ENCODE data around the gene MEGF10. TPM values are rescaled to one million over a fixed set of nuclear protein-coding genes. Genes with fewer than 3 reads are reported as not detected.

MEGF10 gene
- total RNA-seq, 4 donors from 2014 or later: 1.1 to 3.4 (median 2.9) TPM

- H3K9me3 ChIP-seq: no peaks in the 10 kb centered on the region
- DNase-seq (ENCODE audit: low spot score in 2 of 2): no peak
- H3K27ac ChIP-seq: no peak overlapping the region
- H3K36me3 ChIP-seq: no peaks in the 10 kb centered on the region
- no peak overlapping the region for H3K4me3 ChIP-seq
- TF ChIP-seq POLR2A (IDR thresholded peaks at IDR 0.05): no peak
- TF ChIP-seq POLR2AphosphoS5 (IDR thresholded peaks at IDR 0.05): no peak
- TF ChIP-seq EP300 (IDR thresholded peaks at IDR 0.05): no peak
- no peak for TF ChIP-seq CTCF (IDR thresholded peaks at IDR 0.05)
- H3K4me1 ChIP-seq: no peaks in the 10 kb centered on the region
- H3K27me3 ChIP-seq: no peaks in the 10 kb centered on the region
Measured at GRCh38 chr5:127430627-127431026, 140.0 kb downstream of the MEGF10 start.

GRCh38 chr5:127431977-127432585 lies 141.5 kb downstream of the MEGF10 start:
- H3K9me3 ChIP-seq: no peaks in the 10 kb centered on the region
- WGBS: 59% methylated on average over 7 of the region's 7 CpGs
- H3K36me3 ChIP-seq: no peaks in the 10 kb centered on the region
- no peak for TF ChIP-seq CTCF (IDR thresholded peaks at IDR 0.05)
- no peak for TF ChIP-seq POLR2A (IDR thresholded peaks at IDR 0.05)
- no peak for TF ChIP-seq POLR2AphosphoS5 (IDR thresholded peaks at IDR 0.05)
- no peak for TF ChIP-seq EP300 (IDR thresholded peaks at IDR 0.05)
- no peak overlapping the region for H3K4me3 ChIP-seq
- no peaks in the 10 kb centered on the region for H3K4me1 ChIP-seq
- H3K27me3 ChIP-seq: no peaks in the 10 kb centered on the region
- DNase-seq (ENCODE audit: low spot score in 2 of 2): no peak
- no peak overlapping the region for H3K27ac ChIP-seq

GRCh38 chr5:127433526-127433925 lies 142.9 kb downstream of the MEGF10 start:
- Histone ChIP-seq H3K36me3 (no peaks in the 10 kb centered on the region), H3K9me3 (no peaks in the 10 kb centered on the region), H3K27ac (no peak overlapping the region), H3K27me3 (no peaks in the 10 kb centered on the region), H3K4me1 (no peaks in the 10 kb centered on the region), H3K4me3 (no peak overlapping the region)
- no peak for DNase-seq (ENCODE audit: low spot score in 2 of 2)
- TF ChIP-seq POLR2AphosphoS5 (IDR thresholded peaks at IDR 0.05) (no peak), EP300 (IDR thresholded peaks at IDR 0.05) (no peak), POLR2A (IDR thresholded peaks at IDR 0.05) (no peak), CTCF (IDR thresholded peaks at IDR 0.05) (no peak)
- 66% methylated on average over 2 of the region's 2 CpGs for WGBS

GRCh38 chr5:127434588-127434987 lies 144.0 kb downstream of the MEGF10 start:
- H3K4me1 ChIP-seq: no peaks in the 10 kb centered on the region
- no peak for DNase-seq (ENCODE audit: low spot score in 2 of 2)
- no peaks in the 10 kb centered on the region for H3K36me3 ChIP-seq
- H3K9me3 ChIP-seq: no peaks in the 10 kb centered on the region
- WGBS: 94% methylated on average over 12 of the region's 12 CpGs
- no peak overlapping the region for H3K4me3 ChIP-seq
- TF ChIP-seq POLR2A (IDR thresholded peaks at IDR 0.05) (no peak), POLR2AphosphoS5 (IDR thresholded peaks at IDR 0.05) (no peak)
- H3K27me3 ChIP-seq: no peaks in the 10 kb centered on the region
- no peak overlapping the region for H3K27ac ChIP-seq

- WGBS: 90% methylated on average over 2 of the region's 2 CpGs
- Histone ChIP-seq H3K4me3 (no peak overlapping the region), H3K27me3 (no peaks in the 10 kb centered on the region), H3K27ac (no peak overlapping the region), H3K4me1 (no peaks in the 10 kb centered on the region), H3K36me3 (no peaks in the 10 kb centered on the region), H3K9me3 (no peaks in the 10 kb centered on the region)
- TF ChIP-seq POLR2AphosphoS5 (IDR thresholded peaks at IDR 0.05) (no peak), POLR2A (IDR thresholded peaks at IDR 0.05) (no peak), CTCF (IDR thresholded peaks at IDR 0.05) (no peak), EP300 (IDR thresholded peaks at IDR 0.05) (no peak)
- no peak for DNase-seq (ENCODE audit: low spot score in 2 of 2)
Measured at GRCh38 chr5:127435821-127436220, 145.2 kb downstream of the MEGF10 start.

- H3K36me3 ChIP-seq: no peaks in the 10 kb centered on the region
- DNase-seq (ENCODE audit: low spot score in 2 of 2): no peak
- no peak for TF ChIP-seq POLR2A (IDR thresholded peaks at IDR 0.05)
- TF ChIP-seq CTCF (IDR thresholded peaks at IDR 0.05): no peak
- no peak for TF ChIP-seq EP300 (IDR thresholded peaks at IDR 0.05)
- TF ChIP-seq POLR2AphosphoS5 (IDR thresholded peaks at IDR 0.05): no peak
- no peak overlapping the region for H3K4me3 ChIP-seq
- WGBS: 78% methylated on average over 4 of the region's 4 CpGs
- no peaks in the 10 kb centered on the region for H3K4me1 ChIP-seq
- no peaks in the 10 kb centered on the region for H3K27me3 ChIP-seq
- no peaks in the 10 kb centered on the region for H3K9me3 ChIP-seq
- H3K27ac ChIP-seq: no peak overlapping the region
Measured at GRCh38 chr5:127439644-127440043, 149.0 kb downstream of the MEGF10 start.
